Stimulated activated CD4-positive, alpha-beta T cell treated with anti-CD3 and anti-CD28 coated beads, Interleukin-12 subunit alpha, Interleukin-12 subunit beta, amount 100 ng/mL, for 4 hours (primary cell): ENCODE data around the gene DNAI7.

ENCODE experiments used
- DNase-seq: peaks from one replicate; pipeline ENCODE4 v3.0.0-alpha.2; 2020

DNAI7 gene

DNA sequence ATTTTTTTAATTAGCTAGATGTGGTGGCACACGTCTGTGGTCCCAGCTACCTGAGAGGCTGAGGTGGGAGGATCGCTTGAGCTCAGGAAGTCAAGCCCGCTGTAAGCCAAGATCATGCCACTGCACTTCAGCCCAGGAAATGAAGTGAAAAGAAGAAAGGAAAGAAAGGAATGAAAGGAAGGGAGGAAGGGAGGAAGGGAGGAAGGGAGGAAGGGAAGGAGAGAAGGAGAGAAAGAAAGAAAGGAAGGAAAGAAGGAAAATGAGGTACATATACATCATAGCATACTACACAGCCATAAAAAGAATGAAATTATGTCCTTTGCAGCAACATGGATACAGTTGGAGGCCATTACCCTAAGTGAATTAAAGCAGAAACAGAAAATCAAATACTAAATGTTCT lies 12.2 kb downstream of the DNAI7 start:
- DNase-seq, result no peak

DNA sequence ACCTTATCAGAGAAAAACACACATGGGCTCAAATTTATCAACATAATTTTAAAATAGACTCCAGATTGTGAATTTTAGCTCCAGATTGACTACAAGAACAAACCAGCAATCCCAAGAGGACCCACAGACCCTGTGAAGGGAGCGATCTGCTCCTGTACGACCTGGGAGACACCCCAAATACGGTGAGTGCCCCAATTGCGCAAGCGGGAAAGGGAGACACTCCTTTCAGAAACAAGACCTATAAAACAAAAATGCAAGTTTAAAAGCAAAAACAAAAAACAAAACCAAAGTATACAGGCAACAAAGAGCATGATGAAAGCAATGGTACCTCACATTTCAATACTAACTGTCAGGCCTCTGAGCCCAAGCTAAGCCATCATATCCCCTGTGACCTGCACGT lies 32.1 kb downstream of the DNAI7 start:
- no peak for DNase-seq

DNA sequence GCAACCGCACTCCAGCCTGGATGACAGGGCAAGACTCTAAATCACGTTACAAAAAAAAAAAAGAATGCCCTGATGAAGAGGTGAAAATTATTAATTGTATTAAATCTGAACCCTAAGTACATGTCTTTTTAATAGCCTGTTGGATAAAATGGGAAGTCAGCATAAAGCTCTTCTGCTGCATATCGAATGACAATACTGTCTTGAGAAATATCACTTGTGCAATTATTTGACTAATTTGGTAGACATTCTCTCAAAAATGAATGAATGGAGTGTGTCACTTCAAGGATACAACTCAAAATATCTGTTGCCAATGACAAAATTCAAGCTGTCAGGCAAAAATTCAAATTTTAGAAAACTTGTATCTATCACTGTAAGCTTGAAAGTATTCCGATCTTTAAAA lies 38.9 kb downstream of the DNAI7 start:
- no peak for DNase-seq

DNA sequence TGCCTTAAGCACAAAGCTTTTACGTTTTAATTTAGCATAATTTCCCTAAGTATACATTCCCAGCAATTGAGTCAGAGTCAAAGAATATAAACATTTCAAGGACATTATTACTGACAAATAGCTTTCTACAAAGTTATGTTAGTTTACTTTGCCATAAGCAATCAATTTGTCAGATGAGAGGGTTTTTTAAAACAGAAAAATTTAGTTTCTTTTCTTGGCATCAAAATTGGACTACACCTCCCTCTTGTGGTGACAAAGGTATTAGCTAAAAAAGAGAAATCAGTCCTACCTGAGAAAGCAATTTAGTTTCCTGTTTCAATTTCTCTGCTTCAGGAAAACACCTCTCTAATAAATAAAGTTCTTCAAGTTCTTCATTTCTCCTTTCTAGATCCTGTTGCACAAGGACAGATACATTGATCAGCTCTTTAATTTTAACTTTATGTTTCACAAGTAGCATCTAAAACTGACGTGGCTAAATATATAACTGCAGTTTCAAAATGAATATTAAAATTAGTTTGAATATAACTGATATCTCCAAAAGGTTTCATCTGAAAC lies 39.9 kb downstream of the DNAI7 start:
- DNase-seq, result no peak

DNA sequence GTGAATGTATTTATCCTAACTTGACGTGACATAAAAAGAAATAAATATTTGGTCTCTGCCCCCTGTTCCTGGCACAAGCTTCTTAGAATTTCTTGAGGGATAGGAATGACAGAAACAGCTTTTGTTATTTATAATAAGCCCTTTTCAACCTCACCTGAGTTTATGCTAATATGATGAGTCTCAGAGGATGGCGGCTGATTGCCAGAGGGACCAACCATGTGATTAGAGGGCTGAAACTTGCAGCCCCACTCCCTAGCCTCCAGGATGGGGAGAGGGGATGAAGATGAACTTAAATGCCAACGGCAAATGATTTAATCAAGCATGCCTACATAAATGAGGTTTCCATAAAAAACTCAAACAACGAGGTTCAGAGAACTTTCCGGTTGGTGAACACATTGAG lies 42.9 kb downstream of the DNAI7 start:
- no peak for DNase-seq

DNA sequence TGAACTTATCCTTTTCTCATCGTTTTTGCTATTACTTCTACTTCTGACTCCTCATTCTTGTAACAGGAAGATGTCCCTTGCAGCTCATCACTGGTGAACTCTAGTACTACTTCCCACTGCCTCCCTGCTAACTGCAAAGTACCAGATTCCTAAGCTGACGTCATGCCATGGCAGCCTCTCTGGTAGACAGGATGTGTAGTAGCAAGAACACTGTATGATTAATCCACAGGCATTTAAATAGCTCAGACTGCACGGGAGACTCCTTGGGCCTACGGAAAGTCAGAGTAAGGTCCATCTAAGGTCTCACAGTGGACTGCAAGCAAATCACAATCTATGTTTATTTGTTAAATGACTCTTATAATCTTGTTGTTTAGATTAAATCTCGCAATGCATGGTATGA lies 43.5 kb downstream of the DNAI7 start:
- no peak for DNase-seq

DNA sequence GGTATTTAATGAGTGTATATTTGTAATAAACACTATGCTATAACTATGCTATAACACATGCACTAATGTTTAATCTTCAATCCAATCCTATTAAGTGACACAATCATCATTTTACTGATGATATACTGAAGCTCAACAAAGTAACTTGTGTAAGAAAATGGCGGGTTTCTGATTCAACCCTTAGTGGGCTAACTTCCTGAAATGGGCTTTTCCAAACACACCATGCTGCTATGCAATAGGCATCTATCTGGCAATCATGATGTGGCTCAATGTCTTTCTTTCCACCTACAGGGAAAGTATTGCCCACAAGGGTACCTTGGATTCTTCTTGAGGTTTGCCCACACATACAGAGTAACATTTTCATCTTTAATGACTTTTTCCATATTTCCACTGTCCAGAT lies 48.3 kb downstream of the DNAI7 start:
- no peak for DNase-seq

DNA sequence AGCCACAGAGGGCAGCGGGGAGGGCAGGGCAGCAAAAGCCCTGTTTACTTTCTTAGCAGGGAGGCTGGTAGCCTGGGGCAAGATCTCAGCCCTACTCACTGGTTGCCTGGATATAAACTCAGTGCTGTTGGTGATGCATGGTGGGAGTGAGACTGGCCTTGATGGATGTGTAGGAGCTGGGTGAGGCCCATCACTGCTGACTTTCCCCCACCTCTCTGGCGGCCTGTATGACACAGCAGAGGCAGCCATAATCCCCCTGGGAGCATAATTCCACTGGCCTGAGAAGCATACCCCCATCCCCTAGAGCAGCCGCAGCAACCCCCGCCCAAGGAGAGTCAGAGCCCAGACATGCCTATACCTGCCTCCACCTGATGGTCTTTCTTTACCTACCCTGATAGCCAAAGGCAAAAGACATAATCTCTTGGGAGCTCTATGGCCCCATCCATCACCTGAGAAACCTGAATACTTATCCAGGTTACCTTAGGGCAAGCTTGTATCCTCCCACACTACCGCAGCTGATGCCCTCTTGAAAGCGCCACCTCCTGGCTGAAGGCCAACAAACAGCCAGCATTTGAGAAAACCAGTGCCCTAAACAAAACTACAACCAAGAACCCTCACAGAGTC lies 59.3 kb downstream of the DNAI7 start:
- DNase-seq, result no peak

DNA sequence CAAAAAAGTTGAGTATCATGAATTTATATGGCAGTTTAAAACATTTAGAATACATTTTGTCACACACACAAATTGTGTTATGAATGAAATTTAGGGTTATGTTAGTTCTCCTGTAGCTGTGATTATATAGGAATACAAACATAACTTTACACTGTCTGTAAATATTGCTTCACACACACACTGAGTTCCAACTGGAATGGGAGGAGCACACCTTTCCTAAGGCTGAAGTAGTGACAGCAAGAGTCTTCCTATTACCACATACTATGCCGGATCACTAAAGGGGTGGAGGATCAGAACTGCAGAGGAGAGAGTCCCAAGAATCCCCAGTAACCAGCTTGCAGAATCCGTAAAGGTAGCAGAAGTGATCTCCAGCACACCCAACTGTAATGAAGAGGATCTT lies 63.7 kb downstream of the DNAI7 start:
- DNase-seq, result no peak

DNA sequence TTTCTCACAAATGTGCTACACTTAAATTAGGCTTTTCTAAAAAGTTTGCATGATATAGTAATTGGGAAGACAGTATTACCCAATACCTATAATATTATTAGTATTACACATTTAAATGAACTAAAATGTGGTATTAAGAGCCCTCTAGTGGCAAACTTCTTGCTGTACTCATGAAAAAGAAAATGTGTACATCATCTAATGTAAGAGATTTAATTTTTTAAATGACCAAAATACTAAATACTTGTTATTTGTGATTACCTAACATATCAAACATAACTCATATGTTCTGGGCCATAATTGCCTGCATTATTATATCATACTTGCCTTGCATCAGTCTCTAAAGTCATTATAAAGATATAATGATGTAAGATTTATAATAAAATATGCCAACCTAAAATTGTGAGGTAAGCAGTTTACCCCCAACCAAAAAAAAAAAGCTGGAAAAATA lies 64.2 kb downstream of the DNAI7 start:
- no peak for DNase-seq

DNA sequence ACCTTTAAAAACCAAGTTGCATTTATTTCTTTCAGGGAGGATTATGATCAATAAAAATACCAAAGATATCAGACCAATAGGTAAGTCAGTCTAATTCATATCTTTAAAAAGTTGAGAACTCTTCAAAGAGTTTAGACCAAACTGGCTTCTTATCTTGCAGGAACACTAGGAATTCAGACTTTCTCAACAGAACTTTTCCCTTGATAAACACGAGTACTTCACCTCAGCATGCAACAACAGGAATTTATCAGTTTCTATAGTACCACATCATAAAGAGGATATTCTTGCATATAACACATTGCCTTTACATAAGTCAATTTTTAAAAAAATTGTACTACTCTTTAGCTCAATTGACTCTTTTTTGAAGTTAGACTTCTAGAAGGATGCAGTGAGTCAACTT lies 68.2 kb downstream of the DNAI7 start:
- no peak for DNase-seq

DNA sequence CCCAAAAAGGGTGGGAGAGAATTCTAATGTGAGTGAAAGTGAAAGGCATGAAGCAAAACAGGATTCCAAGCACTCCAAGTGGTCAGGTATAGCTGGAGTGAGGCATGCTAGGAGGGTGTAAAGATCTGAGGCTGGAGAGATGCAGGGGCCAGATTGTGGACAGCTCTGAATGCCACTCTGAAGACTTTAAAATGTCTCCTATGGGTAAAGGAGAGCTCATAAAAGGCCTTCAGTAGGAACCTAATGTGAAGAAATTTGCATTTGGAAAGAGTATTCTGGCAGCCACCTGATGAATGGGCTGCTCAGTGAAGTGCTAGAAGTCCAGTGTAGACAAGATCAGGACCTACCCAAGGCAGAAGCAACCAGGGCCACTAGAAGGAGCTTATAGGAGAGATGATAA lies 68.9 kb downstream of the DNAI7 start:
- DNase-seq, result no peak

DNA sequence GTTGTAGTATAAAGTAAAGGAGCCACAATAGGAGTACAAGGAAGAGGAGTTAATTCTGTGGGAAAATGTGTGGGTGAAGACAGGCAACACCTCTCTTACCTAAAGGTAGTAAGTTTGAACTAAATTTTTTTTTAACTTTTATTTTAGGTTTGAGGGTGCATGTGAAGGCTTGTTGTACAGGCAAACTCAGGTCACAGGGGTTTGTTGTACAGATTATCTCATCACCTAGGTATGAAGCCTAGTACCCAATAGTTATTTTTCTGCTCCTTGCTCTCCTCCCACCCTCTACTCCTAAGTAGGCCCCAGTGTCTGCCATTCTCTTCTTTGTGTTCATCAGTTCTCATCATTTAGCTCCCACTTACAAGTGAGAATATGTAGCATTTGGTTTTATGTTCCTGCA lies 70.5 kb downstream of the DNAI7 start:
- no peak for DNase-seq

DNA sequence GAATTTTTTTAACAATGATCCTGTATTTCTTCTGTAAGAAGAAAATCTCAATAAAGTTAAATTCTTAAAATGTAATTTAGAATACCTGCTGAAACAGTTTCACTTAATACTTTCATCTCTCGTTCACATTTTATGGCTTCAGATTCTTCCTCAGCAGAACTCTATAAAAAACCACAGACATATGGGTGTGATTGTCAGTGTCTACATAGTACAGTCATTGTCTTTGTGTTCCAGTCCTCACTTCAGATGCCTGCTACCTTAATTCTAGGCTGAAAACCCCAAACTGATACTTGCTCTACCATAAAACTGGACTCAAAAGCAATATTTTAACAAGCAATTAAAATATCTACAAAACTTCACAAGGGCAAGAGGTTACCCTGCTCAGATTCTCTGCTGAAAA lies 71.8 kb downstream of the DNAI7 start:
- DNase-seq, result no peak

DNA sequence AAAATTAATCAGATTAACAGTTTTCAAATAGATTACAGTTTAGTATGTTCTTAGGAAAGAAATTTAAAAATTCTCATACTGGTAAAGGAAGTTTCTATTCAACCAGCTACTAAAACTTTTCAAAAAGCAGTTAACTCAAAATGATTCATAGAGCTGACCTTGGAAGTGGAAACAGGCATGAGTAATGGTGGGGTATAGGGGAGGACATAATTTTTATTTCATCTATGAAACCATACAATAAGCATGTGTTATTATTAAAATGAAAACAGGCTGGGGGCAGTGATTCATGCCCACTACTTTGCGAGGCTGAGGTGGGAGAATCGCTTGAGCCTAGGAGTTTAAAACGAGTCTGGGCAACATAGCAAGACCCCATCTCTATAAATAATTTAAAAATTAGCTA lies 73.0 kb downstream of the DNAI7 start:
- DNase-seq, result no peak

DNA sequence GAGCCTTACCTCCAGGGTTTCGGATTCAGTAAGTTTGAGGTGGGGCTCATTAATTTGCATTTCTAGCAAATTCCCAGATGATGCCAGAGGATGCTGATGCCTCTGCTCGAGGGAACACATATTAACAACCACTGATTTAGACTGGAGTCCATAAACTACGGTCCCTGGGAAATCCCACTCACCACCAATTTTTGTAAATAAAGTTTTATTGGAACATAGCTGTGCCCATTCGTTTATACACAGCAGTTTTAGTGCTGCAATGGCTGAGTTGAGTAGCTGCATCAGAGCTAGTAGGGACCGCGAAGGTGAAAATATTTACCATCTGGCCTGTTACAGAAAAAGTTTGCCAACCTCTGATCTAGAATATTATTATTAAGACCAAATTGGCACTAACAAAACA lies 73.8 kb downstream of the DNAI7 start:
- no peak for DNase-seq

DNA sequence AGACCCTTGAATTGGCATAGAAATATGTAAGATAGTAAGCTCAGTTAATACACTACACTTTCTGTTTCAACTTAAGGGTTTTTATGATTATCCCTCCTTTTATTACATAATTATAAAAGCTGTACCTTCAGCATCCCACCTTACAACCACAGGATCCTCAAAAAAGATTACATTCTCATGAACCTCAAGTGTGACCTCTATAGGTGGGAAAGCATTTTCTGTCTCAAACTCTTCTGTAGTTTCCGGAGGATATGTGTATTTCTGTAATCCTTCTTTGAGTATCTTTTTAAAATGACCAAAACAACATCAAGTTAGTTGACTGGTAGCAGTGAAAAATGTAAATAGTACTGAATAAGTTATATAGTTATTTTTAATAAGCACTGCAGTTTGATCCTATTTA lies 75.9 kb downstream of the DNAI7 start:
- no peak for DNase-seq

DNA sequence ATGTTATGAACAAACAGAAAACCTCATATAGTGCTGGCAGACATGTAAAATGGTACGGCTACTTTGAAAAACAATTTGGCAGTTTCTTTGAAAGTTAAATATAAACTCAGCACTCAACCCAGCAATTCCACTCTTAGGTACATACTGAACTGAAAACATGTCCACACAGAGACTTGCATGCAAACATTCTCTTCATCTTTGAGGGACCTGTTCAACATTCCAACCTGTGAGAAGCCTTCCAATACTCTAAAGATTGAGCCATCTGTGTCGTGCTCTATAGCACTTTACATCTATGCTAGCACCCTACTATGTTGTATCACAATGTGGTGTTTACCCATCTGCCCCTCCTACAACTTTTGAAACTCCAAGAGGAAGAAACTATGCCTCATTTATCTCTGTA lies 79.3 kb downstream of the DNAI7 start:
- no peak for DNase-seq

DNA sequence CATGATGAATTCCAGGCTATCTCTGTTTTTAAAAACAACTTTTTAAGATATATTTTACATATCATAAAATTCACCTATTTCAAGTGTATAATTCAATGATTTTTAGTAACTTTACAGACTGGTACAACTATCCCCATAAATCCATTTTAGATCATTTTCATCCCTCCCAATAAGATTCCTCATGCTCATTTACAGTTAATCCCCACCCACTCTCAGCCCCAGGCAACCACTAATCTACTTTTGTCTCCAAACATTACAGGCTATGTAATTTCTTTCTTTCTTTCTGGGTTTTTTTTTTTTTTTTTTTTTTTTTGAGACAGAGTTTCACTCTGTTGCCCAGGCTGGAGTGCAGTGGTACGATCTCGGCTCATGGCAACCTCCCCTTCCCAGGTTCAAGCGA lies 81.3 kb downstream of the DNAI7 start:
- no peak for DNase-seq

DNA sequence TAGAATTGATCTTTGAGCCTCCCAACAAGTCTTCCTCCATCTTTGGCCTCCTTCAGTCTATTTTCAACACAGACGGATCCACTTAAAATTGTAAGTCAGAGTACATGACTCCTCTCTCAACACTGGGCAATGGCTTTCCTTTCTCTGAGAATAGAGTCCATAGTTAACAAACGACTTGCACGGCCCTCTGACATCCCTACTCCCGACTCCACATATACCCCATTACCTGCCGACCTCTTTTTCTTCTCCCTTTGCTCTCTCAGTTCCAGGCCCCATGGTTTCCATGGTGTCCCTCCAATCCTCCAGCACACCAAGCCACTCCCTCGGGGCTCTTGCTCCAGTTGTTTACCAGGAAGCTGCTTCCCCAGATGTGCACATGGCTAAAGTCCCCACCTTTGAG lies 84.7 kb downstream of the DNAI7 start:
- no peak for DNase-seq

DNA sequence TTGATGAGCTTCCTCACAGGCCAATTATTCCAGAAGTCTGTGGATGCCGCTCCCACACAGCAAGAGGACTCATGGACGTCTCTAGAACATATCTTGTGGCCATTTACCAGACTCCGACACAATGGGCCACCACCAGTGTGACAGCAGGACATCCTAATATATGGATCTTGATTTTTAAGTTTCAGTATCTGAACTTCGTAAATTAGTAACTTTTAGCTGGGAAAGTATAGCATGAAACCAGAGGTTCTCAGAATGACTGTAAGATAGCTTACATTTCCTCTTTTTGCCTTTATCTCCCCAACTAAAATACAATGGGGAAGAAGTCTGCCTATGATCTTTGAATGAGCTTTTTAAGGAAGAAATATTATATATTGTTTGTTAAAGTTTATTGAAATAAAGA lies 87.0 kb downstream of the DNAI7 start:
- DNase-seq, result no peak

DNA sequence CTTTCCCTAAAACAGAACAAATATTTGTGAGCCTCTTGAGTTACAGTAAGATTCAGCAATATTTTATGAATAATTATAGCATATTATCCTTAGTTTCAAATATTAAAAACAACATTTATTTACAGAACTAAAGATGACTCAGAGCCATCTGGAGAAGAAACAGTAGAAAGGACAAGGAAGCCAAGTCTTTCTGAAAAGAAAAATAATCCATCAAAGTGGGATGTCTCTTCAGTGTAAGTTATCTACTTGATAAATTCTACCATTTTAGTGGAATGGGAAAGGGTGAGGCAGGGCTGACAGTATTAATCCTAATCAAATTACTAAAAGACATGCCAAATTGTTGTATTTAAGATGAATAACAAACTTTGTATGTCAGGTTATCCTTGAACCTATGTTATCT lies 88.1 kb downstream of the DNAI7 start:
- no peak for DNase-seq

DNA sequence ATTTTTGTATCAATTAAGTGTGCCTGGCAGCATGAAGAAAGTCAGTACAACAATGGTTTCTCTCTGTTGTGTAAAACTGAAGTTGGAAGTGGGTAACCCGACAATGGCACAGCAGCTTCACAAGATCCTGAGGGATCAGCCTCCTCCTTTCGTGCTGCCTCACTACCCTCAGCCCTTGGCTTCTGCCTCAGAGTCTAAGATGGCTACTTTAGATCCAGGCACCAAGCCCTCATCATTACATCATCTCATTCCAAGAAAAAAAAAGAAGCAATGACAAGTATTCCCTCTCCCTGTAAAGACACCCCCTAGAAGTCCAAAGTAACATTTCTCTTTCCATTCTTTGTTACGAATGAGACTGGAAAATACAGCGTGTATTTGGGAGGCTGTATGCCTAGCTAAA lies 92.6 kb downstream of the DNAI7 start:
- DNase-seq, result no peak

DNA sequence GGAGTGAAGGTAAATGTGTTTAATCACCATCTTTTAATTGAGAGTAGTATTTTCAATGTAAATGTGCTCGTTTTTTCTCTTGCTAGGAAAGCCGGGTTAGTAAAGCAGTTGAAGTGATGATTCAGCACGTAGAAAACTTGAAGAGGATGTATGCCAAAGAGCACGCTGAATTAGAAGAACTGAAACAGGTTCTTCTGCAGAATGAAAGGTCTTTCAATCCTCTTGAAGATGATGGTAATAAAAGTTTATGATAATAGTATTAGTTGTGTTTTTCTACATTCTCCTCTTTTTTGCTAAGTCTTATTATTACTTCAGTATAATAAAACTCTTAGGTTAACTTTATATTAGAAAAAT lies 93.9 kb downstream of the DNAI7 start:
- DNase-seq, result no peak

DNA sequence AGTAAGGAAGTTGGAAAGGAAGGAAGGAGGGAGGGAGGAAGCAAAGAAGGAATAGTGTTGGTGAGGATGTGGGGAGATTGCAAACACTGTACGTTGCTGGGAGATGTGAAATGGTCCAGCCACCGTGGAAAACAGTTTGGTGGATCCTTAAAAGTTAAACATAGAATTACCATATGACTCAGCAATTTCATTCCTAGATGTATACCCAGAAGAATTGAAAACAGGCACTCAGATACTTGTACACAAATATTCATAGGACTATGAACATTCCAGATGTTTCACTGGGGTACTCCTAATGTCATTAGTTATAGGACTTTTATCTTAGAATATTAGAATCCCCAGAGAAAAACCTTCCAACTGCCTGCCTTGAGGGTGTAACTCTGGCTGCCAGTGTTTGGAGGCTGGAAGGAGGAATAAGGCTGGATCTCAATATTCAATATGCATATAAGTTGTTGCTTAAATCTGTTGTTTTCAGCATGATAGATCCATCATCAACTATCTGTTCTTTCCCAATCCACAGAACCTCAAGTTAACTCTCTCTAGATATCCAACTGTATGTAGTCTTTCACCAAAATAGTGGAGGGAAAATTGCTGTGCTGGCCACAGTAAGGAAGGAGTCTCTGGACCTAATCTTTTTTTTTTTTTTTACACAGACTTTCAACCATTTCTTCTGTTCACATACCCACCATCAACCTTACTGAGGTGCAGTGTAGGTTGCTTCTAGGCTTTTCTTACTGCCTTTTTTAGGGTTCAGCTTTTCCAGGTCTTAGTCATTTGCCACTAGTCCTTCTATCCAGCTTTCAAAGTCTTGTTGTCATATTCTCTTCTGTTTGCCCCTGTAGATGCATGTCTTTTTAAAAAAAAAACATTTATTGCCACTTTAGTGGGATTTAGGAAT lies 94.5 kb downstream of the DNAI7 start:
- no peak for DNase-seq
